COLO668 (cell line): ENCODE data around the gene CLDN19.
A peak's percentile ranks its signal among the peaks of the same experiment; 100 is the strongest.

Experiments
- DNase-seq: peaks from one replicate; lab custom pipeline; 2025; ENCODE audit not compliant: unreplicated experiment; lab: John Stamatoyannopoulos, UW

Gene CLDN19, protein sequence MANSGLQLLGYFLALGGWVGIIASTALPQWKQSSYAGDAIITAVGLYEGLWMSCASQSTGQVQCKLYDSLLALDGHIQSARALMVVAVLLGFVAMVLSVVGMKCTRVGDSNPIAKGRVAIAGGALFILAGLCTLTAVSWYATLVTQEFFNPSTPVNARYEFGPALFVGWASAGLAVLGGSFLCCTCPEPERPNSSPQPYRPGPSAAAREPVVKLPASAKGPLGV

GRCh38 chr1:42739753-42740700, at the start of gene CLDN19:
CLDN19 (minus strand) TSS chr1:42740236; CDS start chr1:42740063, 173 bp downstream.
- DNase-seq, result no peak

- DNase-seq, result no peak
These were observed 48.0 kb upstream of the CLDN19 start for GRCh38 chr1:42788021-42788420.

DNA sequence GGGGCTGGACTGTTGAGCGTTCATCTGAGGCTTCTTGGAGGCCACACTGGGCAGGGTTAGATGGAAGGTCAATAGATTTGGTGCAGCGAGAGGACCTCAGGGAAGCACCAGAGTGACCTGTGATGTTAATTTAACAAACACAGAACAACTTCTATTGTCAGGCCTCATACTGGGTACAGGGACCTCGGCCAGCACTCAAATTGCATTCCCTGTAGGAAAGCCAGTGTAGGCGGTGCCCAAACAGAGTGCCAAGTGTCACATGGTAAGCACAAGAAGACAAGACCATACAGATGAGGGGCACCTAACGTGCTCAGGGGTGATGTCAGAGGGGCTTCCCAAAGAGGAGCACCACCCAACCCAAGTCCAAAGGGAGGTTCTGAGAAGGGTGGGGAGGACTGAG, 46.1 kb upstream of the CLDN19 start:
- DNase-seq, result no peak

DNA sequence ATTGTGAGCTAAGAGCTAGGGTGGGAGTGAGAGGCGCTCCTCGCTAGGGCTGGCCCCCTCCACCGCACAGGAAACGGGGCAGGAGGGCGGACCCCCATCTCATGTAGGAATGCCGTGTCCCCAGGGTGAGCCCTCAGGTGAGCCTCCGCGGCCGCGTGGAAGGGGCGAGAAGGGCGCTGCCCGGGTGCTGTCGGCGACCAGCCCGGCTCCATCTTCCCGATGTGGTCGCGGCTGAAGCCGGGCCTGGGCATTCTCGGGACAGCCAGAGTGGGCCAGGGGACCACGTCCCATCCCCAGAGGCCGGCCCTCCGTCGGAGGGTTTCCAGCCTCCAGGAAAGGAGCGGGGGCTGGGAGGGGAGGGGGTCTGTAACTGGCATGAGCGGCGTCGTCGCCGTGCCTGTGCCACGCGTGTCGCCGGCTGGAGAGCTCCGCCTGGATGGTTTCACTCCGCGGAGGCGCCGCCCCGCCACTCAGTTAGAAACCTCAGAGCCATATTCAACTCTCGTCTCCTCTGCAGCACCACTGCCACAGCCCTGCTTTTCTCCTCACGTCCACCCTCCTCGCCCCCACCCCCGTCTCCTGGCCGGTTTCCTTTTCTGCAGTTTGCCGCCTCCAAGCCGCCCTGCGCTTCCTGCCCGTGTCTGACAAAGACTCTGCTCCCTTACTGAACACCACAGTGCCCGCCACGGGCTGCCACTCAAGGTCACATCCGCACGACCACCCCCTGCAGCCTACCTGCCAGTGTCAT, 45.1 kb upstream of the CLDN19 start, which contains the start of gene TMEM269:
Gene TMEM269, plus strand, starts transcription at position 46 of the 748 bp plus-strand sequence. CDS start 4,903 bp downstream, outside the sequence.
- no peak for DNase-seq

GRCh38 chr1:42784547-42784945, 44.5 kb upstream of the CLDN19 start:
- DNase-seq, result no peak

DNA sequence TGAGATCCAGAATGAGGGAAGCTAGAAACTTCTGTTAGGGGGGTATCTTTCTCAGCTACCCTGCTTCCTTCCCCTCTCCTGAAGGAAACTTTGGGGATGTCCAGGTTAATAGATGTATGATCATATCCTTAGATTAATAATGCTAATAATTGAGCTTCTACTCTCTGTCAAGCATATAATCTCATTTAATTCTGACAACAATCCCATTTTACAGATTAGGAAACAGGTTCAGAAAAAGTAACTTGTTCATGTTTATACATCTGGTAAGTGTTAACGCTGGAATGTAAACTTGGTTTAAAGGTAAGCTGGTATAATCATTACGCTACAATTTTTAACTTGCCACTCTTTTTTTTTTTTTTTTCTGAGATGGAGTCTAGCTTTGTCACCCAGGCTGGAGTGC, 43.1 kb upstream of the CLDN19 start:
- no peak for DNase-seq

- no peak for DNase-seq
These were observed 40.1 kb upstream of the CLDN19 start for GRCh38 chr1:42780176-42780575.

GRCh38 chr1:42779725-42780124, 39.7 kb upstream of the CLDN19 start:
- no peak for DNase-seq

DNA sequence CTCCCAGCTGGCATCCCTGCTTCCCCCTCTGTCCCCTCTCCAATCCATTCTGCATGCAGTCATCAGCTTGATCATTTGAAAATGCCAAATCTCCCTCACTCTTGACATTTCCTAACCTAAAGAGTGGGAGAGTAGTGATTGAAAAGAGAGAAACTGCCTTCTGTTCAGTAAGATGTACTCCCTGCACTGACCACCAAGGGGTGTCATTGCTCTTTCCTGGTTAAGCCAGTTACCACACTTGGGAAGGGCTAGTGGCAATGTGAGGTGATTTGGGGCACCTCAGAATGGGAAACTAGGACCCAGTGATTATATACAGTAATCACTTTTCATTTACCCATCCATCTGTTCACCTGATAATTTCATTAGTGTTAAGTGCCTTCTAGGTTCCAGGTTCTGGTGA, 37.8 kb upstream of the CLDN19 start:
- peak; percentile 48 for DNase-seq

GRCh38 chr1:42776502-42776901, 36.5 kb upstream of the CLDN19 start:
- no peak for DNase-seq

DNA sequence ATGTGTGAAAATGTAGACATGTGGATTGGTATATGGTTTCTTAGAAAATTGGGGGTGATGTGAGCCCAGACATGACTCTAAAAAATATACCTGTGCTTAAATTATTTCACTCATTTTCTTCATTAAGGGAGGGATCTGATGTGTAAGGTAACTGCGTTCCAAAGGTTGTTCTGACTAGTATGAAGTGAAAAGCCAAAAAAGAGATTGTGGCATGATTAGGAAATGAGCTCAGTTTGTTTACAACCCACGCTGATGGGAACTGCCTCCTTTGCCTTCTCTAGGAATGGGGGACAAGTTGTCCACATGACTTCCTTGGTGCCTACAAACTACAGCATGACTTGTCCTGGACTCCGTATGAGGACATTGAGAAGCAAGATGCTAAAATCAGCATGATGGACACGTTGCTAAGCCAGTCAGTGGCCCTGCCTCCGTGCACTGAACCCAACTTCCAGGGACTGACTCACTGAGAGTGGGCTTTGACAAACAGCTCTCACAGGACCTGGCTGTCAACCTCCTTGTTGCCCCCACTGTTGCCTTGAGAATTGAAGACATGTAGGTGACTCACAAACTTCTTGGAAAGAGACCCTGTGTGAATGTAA, 35.0 kb upstream of the CLDN19 start:
- no peak for DNase-seq

DNA sequence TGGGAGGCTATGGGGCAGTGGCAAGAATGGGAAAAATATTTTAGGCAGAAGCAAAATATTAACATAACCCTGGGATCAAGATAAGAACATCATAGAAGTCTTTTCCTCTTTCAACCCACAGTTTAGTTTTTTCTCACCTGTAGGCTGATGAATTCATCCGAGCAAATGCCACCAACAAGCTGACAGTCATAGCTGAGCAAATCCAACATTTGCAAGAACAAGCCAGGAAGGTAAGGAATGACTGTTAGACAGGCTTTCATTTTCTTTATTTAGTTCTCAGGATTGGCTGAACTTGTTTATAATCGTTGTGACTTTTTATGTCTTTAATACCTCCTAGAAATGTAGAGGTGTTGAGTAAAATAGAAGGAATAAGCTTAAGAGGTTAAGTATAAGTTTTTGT, 33.4 kb upstream of the CLDN19 start:
- DNase-seq, result no peak

DNA sequence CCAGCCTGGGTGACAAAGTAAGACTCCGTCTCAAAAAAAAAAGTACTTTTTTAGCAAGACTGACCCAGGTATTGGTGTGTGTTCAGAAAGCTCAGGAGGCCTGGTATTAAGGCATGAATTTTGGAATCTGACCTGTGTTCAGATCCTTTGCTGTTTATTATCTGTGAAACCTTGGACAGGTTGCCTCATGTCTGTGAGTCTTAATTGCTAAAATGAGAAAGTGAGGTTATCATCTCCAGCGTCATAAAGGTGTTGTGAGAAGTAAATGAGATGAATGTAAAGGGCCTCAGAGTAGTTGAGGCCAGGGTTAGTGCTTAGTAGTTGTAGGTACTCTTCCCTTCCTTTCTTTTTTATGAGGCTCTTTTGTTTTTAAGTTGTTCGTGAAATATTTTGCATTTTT, 29.8 kb upstream of the CLDN19 start:
- DNase-seq, result no peak

- DNase-seq, result no peak
These were observed 28.1 kb upstream of the CLDN19 start for GRCh38 chr1:42768172-42768571.

- no peak for DNase-seq
These were observed 27.5 kb upstream of the CLDN19 start for GRCh38 chr1:42767510-42768000.

- peak; percentile 100 for DNase-seq
These were observed 26.9 kb upstream of the CLDN19 start, which contains the start of the genes C1orf50 and P3H1 for GRCh38 chr1:42766741-42767509. C1orf50 (plus strand) TSS chr1:42767249; CDS start chr1:42767312, 63 bp downstream. P3H1 (minus strand) TSS chr1:42767028; CDS start chr1:42766971, 57 bp downstream.

DNA sequence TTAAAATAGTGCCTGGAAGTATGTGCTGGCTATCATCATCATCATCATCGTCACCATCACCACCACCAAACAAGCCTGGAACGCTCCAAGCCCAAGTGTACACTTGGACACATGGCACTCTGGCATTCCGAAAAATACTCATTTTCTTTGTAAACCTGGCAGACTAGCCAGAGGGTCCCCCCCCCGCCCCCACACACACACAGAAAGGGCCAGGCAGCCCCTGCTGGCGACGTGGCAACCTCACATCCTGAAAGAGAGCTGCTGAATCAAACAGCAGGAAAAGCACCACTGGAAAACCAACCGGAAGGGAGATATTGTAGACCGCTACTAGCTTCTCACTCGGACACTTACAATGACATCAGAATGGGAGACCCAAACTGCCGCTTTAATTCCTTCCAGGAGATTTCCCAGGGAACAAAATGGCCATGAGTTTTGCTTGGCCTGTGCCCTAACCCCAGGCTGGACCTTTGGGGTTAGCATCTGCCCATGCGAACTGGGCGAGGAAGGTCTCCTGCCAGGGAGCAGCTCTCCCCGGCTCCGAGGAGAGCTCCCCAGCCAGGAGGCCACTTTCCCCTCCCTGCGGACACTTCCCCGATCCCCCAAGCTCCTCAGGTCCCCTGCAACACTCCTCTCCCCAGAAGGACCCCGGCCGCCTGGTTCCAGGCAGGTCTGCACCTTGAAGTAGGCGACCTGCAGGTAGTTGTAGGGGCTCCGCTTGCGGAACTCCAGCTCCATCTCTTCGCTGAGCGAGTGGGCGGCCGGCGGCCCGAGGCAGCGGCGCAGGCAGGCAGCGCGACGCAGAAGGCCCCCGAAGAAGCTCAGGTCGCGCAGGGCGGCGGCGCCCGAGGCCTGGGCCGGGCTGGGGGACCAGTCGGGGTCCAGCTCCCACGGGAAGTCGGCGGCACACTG, 26.1 kb upstream of the CLDN19 start:
- peak; percentile 72 for DNase-seq

DNA sequence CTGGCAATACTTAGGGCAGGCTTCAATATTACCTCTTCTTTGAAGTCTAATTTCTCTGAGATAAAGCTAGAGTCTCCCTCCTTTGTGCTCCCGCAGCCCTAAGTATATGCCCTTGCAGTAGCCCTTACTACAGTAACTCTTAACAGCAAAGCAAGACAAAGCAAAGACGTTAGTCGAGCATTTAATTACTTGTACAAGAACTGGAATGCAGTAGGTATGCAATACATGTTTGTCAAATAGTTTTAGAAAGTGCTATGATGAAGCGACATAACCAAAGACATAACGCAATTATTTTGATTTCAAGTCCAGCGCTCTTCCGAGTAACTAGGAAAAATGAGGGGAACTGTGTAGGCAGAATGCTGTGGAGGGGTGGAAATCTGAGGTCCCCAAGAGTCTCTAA, 25.2 kb upstream of the CLDN19 start:
- DNase-seq, result no peak

GRCh38 chr1:42762269-42762668, 22.2 kb upstream of the CLDN19 start:
- DNase-seq, result no peak
